ENCODE data around the gene PPARG.
"Not testable (repeated sequence)": the region's sequence is repeated elsewhere in the genome, so short reads cannot be mapped to it uniquely, and the experiment has no call there.

The PPARG gene

GRCh38 chr3:12444582-12445471 is 156.0 kb downstream of the PPARG start:
- DNase-seq: no peak

DNA sequence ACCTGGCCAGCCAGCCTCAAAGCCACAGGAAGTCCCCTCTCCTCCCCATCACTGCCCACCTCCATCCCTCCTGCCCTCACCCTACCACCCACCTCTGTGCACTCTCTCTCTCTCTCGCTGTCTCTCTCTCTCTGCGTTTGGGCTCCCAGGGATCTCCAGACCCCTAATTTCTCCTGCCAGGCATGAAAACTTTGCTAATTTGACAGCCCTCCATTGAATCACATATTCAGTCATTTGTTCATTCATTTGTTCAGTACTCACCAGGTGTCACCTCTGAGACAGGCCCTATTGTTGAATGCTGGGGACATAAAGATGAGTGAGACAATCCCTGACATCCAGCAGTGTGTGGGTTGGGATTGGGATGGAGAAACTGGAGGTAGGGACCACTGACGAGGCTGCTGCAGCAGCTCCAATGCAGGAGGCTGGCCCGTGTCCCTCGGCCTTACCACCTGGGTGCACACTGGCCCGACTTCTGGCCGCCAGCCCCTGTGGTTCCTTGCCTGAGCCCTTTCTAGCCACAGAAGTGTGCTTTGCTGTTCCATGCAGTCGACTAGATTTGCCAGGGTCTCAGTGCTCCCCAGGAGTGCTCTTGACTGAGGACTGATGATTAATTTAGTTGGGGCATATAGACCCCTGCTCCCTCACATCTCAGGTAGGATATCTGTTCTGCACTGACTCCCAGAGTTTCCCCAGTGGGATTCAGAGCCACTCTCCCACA is 156.8 kb downstream of the PPARG start:
- DNase-seq: no peak

- DNase-seq: no peak
Measured at GRCh38 chr3:12446298-12446697, 157.4 kb downstream of the PPARG start.

DNA sequence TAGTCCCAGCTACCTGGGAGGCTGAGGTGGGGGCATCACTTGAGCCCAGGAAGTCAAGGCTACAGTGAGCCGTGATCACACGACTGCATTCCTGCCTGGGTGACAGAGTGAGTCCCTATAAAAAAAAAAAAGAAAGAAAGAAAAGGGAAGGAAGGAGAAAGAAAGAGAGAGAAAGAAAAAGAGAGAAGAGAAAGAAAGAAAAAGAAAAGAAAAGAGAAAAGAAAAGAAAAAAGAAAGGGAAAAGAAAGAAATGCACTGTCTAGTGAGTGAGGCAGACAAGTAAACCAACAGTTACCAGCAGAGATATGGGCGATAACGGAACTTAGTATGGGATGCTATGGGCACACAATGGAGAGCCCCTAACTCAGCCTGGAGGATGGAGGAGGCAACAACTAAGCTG is 158.2 kb downstream of the PPARG start:
- no peak for DNase-seq

DNA sequence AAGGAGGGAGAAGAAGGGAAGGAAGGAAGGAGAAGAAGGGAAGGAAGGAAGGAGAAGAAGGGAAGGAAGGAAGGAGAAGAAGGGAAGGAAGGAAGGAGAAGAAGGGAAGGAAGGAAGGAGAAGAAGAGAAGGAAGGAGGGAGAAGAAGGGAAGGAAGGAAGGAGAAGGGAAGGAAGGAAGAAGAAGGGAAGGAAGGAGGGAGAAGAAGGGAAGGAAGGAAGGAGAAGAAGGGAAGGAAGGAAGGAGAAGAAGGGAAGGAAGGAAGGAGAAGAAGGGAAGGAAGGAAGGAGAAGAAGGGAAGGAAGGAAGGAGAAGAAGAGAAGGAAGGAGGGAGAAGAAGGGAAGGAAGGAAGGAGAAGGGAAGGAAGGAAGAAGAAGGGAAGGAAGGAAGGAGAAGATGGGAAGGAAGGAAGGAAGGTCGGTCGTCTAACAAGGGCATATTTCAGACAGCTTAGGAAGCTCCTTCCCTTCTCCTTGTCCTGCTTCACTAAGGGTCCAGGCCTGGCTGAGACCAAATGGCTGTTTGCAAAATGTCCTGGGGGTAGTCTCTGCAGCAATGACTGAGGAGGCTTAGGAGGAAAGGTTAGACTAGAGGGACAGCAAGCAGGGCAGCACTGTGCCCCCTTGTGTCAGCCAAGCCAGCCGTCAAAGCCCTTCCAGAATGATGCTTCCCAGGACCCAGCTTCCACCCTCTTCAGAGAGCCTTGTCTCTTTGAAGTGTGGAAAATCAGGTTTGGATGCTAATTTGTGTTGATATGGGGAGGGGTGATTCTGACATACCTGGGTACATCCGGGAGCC is 159.7 kb downstream of the PPARG start:
- DNase-seq: not testable (repeated sequence)

GRCh38 chr3:12449889-12450682 is 161.2 kb downstream of the PPARG start:
- DNase-seq: no peak

- no peak for DNase-seq
Measured at GRCh38 chr3:12451481-12451880, 162.6 kb downstream of the PPARG start.

DNA sequence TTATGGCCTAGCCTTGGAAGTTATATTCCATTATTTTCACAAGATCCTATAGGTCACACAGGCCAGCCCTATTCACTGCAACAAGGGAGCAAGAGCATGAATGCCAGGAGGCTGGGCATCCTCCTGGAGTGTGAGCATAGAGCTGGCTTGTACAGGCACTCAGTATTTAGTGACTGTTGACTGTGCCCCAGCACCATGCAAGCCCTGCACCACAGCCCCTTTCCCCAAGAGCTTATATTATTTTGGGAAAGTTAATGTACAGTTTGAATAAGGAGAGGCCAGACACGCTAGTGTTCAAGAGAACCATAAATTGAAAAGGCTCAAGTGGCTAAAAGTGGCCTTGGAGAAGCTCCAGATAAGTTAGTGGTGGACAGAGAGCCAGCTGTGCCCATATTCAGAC is 163.1 kb downstream of the PPARG start:
- DNase-seq: no peak

DNA sequence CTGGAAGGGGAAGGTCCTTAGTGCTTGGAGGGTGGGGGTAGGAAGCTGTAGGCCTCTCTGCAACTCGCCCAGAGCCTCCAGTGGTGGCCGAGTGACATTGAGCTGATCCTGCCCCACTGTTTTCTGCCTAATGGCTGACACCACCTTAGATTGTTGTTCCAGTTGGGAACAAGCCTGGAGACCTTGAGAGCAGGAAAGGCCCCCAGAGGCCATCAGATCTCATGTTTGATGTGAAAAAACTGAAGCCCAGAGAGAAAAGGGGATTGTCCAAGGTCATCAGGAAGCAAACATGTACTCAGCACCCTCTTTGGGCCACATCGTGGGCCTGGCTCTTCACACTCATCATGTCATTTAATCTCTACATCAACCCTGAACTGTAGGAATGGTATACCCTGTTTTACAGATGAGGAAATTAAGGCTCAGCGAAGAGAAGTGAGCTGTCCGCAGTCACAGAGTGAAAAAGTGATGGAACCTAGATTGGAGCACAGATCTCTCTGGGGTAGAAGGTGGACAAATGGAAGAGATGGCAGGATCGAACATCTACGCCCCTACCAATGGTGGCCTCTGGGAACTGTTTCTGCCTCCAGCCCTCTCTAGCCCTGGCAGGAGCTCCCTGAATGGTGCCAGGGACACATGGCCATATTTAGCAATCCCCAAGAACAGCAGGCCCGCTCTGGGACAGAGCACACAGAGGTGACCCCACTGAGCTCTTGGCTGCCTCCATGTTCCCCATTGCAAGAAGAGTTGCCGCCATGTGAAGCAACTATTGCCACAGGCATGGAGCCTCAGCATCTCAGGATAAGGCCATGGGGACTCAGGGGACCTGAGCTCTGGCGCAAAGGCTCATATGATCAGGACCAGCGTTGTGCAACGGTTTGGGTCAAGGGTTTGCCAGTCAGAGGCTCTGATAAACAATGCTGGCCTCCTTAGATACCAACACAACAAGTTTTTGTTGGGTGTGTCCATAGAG is 163.8 kb downstream of the PPARG start:
- DNase-seq: no peak

GRCh38 chr3:12454076-12454815 is 165.4 kb downstream of the PPARG start:
- no peak for DNase-seq

DNA sequence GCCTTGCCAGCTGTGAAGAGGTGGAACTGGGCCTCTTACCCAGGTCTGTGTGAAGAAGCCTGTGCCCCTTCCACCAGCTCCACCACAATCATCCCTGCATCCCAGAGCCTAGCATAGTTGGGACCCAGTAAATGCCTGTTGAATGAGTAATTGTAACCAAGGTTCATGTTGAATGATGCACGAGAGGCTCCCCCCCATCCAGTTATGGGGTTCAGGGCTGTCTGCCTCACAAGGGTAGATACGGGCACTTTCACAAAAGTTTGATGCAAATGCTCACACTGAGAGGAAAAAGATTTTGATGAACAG is 165.9 kb downstream of the PPARG start:
- no peak for DNase-seq

DNA sequence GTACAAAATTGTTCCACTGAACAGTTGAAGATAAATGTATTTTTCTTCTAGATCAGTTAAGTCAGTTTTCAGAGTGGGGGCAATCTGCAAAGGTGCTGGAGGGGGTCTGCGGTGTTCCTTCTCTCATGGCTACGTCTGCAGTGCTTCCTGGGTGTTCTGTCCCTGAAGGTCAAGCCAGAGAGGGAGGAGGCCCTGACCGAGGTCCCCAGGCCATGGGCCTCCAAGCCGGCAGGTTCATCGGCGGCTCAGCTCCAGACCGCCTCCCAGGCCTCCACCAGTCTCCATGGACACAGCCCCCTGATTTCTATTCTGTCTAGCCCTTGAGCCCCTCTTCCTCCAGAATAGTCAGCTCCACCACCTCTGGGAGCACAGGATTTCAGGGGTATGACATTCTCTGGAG is 166.9 kb downstream of the PPARG start:
- no peak for DNase-seq

GRCh38 chr3:12456441-12456840 is 167.6 kb downstream of the PPARG start:
- DNase-seq: no peak

GRCh38 chr3:12457380-12457779 is 168.5 kb downstream of the PPARG start:
- not testable (repeated sequence) for DNase-seq

DNA sequence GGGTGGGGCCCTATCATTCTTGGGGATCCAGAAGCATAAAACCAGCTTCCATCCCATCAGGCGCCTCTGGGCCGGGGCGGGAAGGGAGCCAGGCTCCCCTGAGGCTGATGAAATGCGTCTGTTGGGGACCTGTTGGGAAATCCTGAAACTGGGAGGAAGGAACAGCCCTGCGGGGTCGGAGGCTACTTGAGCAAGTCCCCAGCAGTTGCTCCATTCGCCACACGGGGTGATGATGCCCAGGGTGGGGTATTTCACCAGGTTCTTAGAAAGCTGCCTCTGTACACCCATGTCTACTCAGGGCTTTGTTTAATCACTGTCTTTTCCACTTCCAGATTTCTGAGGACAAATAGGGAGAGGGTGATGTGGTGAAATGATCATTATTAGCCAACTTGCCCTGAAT is 170.0 kb downstream of the PPARG start:
- no peak for DNase-seq

DNA sequence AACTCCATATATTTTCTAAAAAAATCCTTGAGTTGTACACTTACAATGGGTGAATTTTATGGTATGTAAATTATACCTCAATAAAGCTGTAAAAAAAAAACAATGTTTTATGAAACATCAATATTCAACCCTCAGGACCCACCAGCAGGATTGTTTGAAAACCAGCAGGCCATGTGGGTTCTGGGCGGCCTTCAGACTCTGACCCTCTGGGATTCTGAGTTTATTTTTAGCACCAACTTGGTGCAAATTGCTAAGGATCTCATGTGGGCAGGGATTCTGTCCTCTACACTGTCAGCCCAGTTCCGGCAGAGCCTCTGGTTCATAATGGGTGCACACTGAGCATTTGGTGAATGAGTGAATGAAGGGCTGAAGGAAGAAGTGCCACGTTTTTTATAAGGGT is 171.3 kb downstream of the PPARG start:
- no peak for DNase-seq

DNA sequence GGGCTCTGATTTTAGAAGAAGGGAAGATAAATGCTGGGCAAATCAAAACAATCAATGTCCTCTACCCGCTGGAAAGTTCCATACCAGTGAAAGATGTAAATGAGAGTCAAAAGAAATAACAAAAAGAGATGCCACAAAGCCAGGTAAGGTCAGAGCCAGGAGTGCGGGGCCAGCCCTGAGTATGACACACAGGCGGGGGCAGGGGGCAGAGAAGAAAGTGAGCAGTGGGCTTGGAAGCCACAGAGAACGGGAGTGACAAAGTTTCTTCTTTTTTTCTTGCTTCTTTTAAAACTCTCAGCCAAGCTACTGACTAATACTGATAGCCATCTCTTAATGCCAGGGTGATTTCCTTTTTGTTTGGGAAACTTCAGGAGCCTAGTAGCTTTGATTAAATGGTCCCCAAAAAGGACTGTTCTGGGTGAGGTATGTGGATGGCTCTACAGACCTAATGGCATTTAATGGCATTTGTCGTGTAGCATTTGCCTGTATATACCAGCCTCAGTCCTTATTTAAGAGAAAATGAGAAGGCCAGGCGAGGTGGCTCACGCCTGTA is 172.3 kb downstream of the PPARG start:
- DNase-seq: no peak

- no peak for DNase-seq
Measured at GRCh38 chr3:12462159-12462947, 173.5 kb downstream of the PPARG start.

DNA sequence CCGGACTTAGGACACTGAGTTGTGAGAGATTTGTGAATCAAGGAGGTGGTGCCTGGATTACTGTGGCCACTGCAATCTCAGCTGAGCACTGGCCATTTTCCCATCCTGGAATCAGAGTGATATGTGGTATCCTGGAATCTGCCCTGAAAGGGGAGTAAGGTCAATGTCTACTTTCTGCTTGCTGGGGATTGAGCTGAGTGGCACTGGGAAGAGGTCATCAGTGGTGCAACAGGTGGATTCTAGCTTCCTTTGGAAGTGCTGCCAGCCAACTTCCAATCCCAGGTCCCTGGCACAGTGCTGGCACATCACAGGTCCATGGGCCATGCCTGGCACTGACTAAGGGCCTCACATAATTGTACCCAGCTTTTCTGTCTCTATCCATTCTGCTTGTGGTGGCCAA is 174.8 kb downstream of the PPARG start:
- no peak for DNase-seq

Measured in fibroblast of skin of back (primary cell).